HUES64 (cell line): ENCODE data around the gene RRBP1.

Experiments
- H3K27ac ChIP-seq: 2 replicates; pipeline ENCODE4 v1.7.0; 2013; ENCODE audit warnings: low read depth, low read length, inconsistent platforms
- H3K27me3 ChIP-seq: 2 replicates; pipeline ENCODE4 v1.6.1; 2013; ENCODE audit warnings: mild to moderate bottlenecking, low read length; ENCODE audit not compliant: insufficient read depth
- H3K36me3 ChIP-seq: 2 replicates; pipeline ENCODE4 v1.6.1; 2013; ENCODE audit warnings: mild to moderate bottlenecking, low read length; ENCODE audit not compliant: insufficient read depth
- H3K4me1 ChIP-seq: 2 replicates; pipeline ENCODE4 v1.6.1; 2013; ENCODE audit warnings: mild to moderate bottlenecking, low read length, moderate library complexity; ENCODE audit not compliant: insufficient read depth
- H3K4me3 ChIP-seq: 2 replicates; pipeline ENCODE4 v1.5.1; 2013; ENCODE audit warnings: mild to moderate bottlenecking, low read length, moderate library complexity
- H3K9ac ChIP-seq: 2 replicates; pipeline ENCODE4 v1.6.1; 2013; ENCODE audit warnings: mild to moderate bottlenecking, low read depth, low read length
- H3K9me3 ChIP-seq: 2 replicates; pipeline ENCODE4 v1.6.1; 2013; ENCODE audit warnings: low read depth, low read length; ENCODE audit not compliant: insufficient read depth
- WGBS: fragments of 150-250, 120-280 bp; methylation state at CpG from one replicate; pipeline ENCODE4 v1.1.7; 2013; ENCODE audit warnings: missing lambda C conversion rate; 5-methylcytosine and 5-hydroxymethylcytosine counted together

The RRBP1 gene

DNA sequence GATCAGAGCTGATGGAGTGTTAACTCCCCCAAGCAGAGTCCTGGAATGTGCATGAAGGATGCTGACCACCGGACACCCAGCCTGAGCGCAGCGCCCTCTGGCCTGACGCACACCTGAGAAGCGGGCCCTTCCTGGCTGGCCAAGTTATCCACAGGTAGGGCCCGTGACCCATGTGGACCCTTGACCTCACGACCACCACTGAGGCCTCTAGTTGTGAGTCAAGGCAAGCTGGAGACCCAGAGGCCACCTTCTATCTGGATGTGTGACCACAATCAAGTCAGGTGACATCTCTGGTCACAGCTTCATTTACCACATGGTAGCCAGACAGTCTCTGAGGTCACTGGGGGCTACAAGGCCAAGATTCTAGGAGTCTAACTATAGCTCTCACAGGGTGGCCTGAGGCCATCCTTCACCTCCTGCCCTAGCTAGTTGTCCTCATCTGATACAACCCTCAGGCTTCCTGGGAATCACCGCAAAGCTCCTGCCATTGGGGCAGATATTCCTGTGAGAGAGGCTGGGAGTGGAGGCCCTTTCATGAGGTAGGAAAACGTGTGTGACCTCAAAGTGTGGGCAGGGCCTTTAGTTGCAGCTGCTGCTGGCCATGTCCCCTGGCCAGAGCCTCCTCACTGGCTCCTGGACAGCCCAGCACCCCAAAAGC, 59.1 kb downstream of the RRBP1 start:
- Histone ChIP-seq H3K27ac (no peak overlapping the region), H3K36me3 (peaks cover 94% of the 10 kb centered on the region), H3K27me3 (no peaks in the 10 kb centered on the region), H3K9ac (no peak overlapping the region), H3K9me3 (no peaks in the 10 kb centered on the region), H3K4me1 (no peaks in the 10 kb centered on the region), H3K4me3 (no peak overlapping the region)
- WGBS: 94% methylated on average over 9 of the region's 9 CpGs

DNA sequence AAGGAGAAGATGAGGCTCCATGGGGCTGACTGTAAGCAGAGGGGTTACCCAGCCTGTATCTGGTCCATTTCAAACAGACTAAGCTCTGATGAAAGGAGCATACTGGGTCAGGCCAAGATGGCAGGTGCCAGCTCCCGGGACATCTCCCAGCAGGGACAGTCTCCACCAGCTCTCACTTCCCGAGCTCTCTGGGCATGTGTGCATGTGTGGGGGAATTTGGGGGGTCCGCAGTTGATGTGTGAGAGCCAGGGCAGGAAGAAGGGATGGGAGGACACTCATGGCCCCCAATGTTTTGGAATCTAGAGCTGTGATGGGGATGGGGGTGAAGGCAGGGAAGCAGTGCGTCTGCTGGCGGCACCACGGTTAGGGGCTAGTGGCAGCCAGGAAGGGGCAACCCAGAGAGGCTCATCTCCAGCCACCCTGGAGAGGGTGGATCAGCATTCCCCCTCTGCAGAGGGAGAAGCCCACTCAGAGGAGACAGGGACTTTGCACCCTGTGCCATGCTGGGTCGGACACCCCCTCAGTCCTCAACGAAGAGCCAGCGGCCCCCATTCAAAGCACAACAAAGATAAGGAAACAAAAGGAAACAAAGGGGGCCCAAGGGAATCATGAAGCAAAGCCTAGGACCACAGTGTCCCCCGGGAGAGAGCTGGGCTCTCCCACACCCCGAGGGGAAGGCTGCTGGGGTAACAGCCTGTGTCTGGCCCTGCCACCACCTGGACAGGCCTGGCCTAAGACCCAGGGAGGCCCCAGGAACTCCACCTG, 59.8 kb downstream of the RRBP1 start:
- no peak overlapping the region for H3K27ac ChIP-seq
- peaks cover 94% of the 10 kb centered on the region for H3K36me3 ChIP-seq
- WGBS: 96% methylated on average over 11 of the region's 11 CpGs
- H3K4me1 ChIP-seq: no peaks in the 10 kb centered on the region
- H3K4me3 ChIP-seq: no peak overlapping the region
- H3K9ac ChIP-seq: no peak overlapping the region
- no peaks in the 10 kb centered on the region for H3K27me3 ChIP-seq
- no peaks in the 10 kb centered on the region for H3K9me3 ChIP-seq

DNA sequence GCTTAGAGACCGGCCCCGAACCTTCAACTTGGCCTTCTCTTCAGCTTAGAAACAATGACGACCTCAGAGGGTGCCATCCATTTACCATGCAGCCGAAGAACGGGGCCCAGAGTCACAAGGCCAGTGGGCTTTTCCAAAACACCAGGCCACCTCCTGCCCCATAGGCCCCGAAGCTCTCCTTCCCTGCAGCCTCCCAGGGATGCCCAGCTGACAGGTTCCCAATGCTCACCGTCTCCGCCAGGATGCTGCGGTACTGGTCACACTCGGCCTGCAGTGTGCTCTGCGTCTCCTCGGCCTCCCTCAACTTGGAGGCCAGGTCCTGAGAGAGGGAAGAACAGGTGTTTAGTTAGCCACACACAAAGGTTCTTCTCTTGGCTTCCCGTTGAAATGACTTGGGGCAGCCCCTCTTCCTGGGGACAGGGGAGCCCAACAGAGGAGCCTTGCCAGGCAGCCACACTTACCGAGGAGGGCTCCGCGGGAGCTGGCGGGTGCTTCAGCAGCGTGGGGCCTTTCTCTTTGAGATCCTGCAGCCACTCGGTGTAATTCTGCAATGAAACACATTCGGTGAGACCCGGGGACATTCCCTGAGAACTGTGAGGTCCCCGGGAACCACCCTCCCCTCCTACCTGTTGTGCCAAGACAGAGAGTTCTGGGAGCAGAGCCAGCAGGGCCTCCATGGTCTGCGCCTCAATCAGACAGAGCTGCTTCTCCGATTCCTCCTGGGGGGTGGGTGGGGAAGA, 60.6 kb downstream of the RRBP1 start:
- no peaks in the 10 kb centered on the region for H3K4me1 ChIP-seq
- no peaks in the 10 kb centered on the region for H3K27me3 ChIP-seq
- no peak overlapping the region for H3K4me3 ChIP-seq
- H3K9ac ChIP-seq: no peak overlapping the region
- H3K27ac ChIP-seq: no peak overlapping the region
- H3K36me3 ChIP-seq: peaks cover 94% of the 10 kb centered on the region
- H3K9me3 ChIP-seq: no peaks in the 10 kb centered on the region
- 95% methylated on average over 24 of the region's 24 CpGs for WGBS

DNA sequence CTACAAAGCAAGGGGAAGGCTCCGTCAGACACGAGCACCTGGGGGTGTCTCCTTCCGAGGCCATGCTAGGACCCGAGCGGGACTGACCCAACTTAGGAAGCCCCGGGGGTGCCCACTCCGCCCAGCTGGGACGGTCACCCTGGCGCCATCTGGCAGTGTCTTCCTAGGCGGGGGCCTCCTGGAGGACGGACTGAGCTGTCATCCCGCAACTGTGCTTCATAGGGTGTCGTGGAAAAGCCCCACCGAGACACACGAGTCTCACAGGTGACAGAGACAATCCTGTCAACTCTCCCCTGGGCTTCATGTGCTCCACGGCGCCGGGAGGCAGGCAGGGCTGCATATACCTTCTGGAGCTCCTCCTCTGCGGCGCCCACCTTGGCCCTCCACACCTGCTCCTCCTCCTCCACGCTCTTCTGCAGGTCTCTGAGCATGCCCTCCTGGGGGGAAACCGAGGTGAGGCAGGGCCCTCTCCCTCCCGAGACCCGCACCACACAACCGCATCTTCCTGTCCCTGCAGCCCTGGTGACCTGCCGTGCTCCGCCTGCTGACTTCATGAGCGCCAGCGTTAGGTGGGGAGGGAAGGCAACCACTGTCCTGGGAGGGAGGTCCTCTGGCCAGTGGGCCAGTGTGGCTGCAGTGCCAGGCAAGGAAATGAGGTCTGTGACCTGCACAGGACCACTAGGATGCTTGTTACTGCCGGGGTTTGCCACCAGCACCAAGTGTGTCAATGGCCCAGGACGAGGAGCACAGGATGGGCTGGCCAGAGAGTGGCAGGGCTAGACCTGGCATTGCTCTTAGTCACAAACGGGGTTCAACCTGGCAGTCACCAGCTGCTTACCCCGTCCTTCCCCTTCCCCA, 61.4 kb downstream of the RRBP1 start:
- Histone ChIP-seq H3K4me3 (no peak overlapping the region), H3K9me3 (no peaks in the 10 kb centered on the region), H3K27me3 (no peaks in the 10 kb centered on the region), H3K4me1 (no peaks in the 10 kb centered on the region), H3K36me3 (peaks cover 95% of the 10 kb centered on the region), H3K9ac (no peak overlapping the region), H3K27ac (no peak overlapping the region)
- 96% methylated on average over 33 of the region's 33 CpGs for WGBS

DNA sequence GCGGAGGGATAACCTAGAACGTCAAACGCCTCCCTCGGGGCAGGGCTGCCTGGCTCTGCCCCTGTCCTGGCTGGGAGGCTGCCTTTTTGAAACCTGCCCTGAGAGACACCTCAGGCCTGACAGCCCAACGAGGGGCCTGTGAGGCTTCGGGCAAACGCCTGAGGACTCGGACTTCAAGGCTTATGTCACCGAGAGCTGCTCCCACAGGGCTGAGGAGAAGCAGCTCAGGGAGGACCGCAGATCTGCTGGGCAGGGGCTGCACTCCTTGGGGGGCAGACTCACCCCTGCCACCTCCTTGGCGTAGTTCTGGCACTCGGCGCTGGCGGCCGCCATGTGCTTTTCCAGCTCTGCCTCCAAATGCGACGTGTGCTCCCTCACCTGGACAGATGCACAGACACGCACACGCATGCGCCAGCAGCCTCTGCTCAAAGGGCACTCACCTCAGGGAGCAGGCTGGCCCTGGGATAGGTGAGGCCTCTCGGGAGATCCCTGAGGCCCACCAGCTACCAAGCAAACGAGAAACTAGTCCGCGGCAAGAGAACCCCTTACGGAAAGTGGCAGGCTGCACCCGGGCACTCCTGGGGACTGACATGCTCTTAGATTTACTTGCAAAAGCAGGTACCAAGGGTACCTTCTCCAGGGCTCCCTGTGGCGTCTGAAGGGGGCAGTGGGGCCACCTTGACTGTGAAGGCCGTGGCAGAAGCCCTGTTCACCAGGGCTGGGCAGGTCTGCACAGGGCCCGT, 62.5 kb downstream of the RRBP1 start:
- H3K4me3 ChIP-seq: no peak overlapping the region
- H3K36me3 ChIP-seq: peaks cover 96% of the 10 kb centered on the region
- H3K4me1 ChIP-seq: no peaks in the 10 kb centered on the region
- no peaks in the 10 kb centered on the region for H3K27me3 ChIP-seq
- whole genome bisulfite sequencing: 89% methylated on average over 29 of the region's 29 CpGs
- no peaks in the 10 kb centered on the region for H3K9me3 ChIP-seq
- H3K27ac ChIP-seq: no peak overlapping the region
- no peak overlapping the region for H3K9ac ChIP-seq

DNA sequence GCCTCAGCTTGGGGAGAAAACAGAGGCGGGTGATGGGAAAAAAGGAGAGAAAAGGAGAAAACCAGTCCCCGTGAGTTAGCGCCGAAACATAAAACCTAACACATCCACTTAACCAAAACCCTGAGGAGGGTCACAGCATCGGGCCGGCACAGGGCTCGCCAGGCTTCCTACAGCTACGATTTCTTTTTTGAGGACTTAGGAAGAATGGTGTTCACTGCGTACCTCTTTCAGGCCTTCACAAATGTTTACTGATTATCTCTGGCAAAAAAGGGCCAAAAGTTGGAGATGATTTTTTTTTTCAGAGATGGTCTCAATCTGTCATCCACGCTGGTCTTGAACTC, 63.4 kb downstream of the RRBP1 start:
- Histone ChIP-seq H3K4me1 (no peaks in the 10 kb centered on the region), H3K27me3 (no peaks in the 10 kb centered on the region), H3K9me3 (no peaks in the 10 kb centered on the region), H3K9ac (no peak overlapping the region), H3K4me3 (no peak overlapping the region), H3K27ac (no peak overlapping the region), H3K36me3 (peaks cover 88% of the 10 kb centered on the region)
- 94% methylated on average over 8 of the region's 10 CpGs for WGBS

DNA sequence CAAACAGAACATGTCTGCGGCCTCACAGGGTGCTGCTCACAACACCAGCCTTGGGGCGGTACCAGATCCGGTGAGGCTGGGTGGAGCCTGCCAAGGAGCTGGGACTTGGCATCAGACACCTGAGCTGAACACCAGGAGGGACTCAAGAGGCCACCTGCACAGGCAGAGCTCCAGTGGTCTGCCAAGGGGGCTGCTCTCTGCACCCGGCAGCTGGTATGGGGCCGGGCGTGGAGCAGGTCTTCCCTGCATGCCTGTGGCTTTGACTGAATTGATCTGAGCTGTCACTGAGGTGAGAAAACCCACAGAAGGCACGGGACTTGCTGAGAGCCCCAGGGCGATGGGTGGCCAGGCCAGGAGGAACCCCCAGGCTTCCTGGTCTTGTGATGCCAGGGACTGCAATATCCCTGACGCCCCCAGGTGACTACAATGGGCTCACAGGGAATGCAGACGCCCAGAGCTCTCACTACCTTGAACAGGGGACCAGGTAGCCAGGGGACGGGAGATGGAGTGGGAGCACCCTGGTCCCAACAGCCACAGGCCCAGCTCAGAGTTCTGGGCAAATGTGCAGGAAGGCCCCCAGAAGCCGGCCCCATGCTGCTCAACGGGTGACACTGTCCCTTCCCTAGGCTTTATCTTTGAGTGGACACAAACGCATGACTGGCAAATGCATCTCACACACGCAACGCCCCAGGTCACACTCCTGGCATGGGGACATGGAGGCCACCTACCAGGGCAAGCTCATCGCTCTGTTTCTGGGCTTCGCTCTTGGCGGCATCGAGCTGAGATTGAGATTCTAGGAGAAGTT, 64.0 kb downstream of the RRBP1 start:
- Histone ChIP-seq H3K27me3 (no peaks in the 10 kb centered on the region), H3K9ac (no peak overlapping the region), H3K4me1 (no peaks in the 10 kb centered on the region), H3K36me3 (peaks cover 82% of the 10 kb centered on the region), H3K4me3 (no peak overlapping the region), H3K9me3 (no peaks in the 10 kb centered on the region), H3K27ac (no peak overlapping the region)
- WGBS: 93% methylated on average over 20 of the region's 20 CpGs

DNA sequence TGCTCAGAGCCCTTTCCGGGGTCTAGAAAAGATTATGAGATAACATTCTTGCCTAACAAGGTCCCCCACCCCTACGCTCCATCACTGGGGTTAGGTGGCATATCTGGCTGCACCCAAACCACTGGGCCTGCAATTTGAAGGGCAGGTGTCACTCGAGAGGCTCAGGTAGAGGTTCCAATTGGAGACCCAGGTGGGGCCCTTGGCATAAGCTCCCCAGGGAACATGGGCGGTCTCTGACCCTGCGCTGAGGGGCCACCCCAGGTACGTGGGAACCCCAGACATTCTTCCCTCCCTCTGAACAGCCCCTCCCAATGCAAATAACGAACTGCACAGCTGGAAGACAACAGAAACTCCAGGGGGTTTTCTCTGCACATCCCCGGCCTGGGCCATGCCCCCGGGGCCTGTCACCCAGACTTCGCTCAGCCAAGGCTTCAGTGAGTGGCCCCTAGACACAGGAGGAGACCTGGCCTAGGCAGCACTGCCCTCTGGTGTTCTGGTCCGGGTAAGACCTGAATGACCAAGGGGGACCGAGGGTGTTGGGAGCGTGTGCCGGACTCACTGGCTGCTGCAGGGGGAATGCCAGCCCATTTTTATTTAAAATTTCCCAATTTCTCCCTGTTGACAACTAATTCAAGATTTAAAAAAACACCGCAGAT, 64.7 kb downstream of the RRBP1 start:
- peaks cover 75% of the 10 kb centered on the region for H3K36me3 ChIP-seq
- no peak overlapping the region for H3K27ac ChIP-seq
- H3K4me1 ChIP-seq: no peaks in the 10 kb centered on the region

DNA sequence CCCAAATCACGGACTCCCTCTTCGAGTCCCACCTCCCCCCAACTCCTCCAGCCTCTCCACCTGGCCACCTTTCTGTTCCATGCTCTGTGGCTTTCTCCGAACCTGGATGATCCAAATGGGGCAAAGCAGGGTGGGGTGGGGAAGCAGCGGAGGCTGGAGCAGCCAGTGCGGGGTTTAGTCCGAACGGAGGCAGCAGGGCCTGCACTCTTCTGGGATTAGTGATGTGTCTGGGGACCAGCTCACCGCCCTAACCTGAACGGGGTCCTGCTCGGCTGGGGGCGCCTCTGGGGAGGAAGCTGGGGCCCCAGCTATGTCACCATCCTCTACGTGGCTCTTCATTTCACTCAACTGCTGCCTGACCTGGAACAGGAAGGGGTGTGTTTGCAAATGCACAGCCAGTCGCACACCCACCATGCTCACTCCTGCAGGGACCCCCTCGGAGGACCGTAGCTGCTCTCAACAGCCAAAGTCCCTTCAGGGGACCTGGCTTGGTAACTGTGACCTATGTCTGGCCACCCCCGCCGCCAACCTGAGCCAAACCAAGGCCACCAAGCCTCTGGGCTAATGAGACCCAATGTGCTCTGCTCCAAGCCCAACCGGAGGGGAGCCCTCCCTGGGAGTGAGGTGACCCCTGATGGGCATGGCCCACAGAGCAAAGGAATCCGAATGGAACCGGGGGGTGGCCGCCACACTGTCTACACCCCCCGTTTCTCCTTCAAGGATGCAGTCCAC, 65.4 kb downstream of the RRBP1 start:
- peaks cover 68% of the 10 kb centered on the region for H3K36me3 ChIP-seq
- H3K9ac ChIP-seq: no peak overlapping the region
- no peaks in the 10 kb centered on the region for H3K4me1 ChIP-seq
- no peak overlapping the region for H3K4me3 ChIP-seq
- H3K9me3 ChIP-seq: no peaks in the 10 kb centered on the region
- H3K27me3 ChIP-seq: no peaks in the 10 kb centered on the region
- 90% methylated on average over 22 of the region's 22 CpGs for WGBS
- no peak overlapping the region for H3K27ac ChIP-seq

More for the DNA sequence above, 64.7 kb downstream of the RRBP1 start:
- no peak overlapping the region for H3K9ac ChIP-seq
- H3K27me3 ChIP-seq: no peaks in the 10 kb centered on the region
- H3K4me3 ChIP-seq: no peak overlapping the region
- no peaks in the 10 kb centered on the region for H3K9me3 ChIP-seq
- WGBS: 77% methylated on average over 15 of the region's 15 CpGs
